Transverse colon (tissue), 3 donors: ENCODE measurements around the gene NECTIN2.

Experiments
- CTCF ChIP-seq, 5 experiments: fragments of 200-600 bp in 3 of 5; fragments of 450-650 bp in 2 of 5; sonication (generic) in 3 of 5; IDR thresholded peaks; 1 replicate in 2 of 5; 2 replicates in 3 of 5; pipeline ENCODE4 v1.5.1; 2016 to 2017; ENCODE audit warnings: antibody characterized with exemption in 5 of 5, inconsistent platforms in 3 of 5, mild to moderate bottlenecking in 2 of 5, moderate library complexity in 1 of 5
- POLR2A ChIP-seq: fragments of 450-650 bp; IDR thresholded peaks from one replicate; pipeline ENCODE4 v1.6.1; 2016; ENCODE audit warnings: antibody characterized with exemption, mild to moderate bottlenecking, moderate library complexity

- TF ChIP-seq POLR2A (no peak), CTCF (IDR thresholded peaks at IDR 0.05) (no peak)
Observed at GRCh38 chr19:44876930-44877535, 30.9 kb downstream of the NECTIN2 start.
